K562 (cell line): ENCODE data around the gene MT1A. TPM values are rescaled to one million over a fixed set of nuclear protein-coding genes. Genes with fewer than 3 reads are reported as not detected.

Source experiments
- ATAC-seq: fragments of 200-7000 bp; cut with Tn5 transposase; 3 replicates; pipeline ENCODE4 v1.9.1; 2020; ENCODE audit warnings: moderate library complexity
- BruUV-seq: library from RNA; stranded (reverse); fragments of 400-500 nt; replicated peaks from 2 replicates; lab custom pipeline; 2021; lab: Mats Ljungman, UMichigan
- CTCF ChIA-PET: fragments of 300-600 bp; formaldehyde crosslinking; extraction: SDS; loops from one replicate; lab custom pipeline; 2021; ENCODE audit warnings: low intra/inter-chr PET ratio; lab: Yijun Ruan, JAX
- POLR2A ChIA-PET: fragments of 300-600, 350-650 bp; sonication (Branson Sonifier 250); formaldehyde crosslinking; extraction: SDS; loops from one replicate; lab custom pipeline; 2021; ENCODE audit warnings: antibody characterized with exemption, inconsistent platforms; lab: Yijun Ruan, JAX
- DNase-seq, 4 experiments: peaks; one replicate each; pipeline versions ENCODE4 v3.0.0 to v3.0.0-alpha.2; 2011 to 2018; ENCODE audit warnings: low spot score in 3 of 4, mixed read lengths in 3 of 4; ENCODE audit errors: extremely low read depth in 1 of 4
- FAIRE-seq: peaks from 2 replicates; lab custom pipeline; 2011; peaks lifted over from hg19 to GRCh38; lab: Jason Lieb, UNC
- H2AFZ ChIP-seq: 2 replicates; pipeline ENCODE4 v1.6.0; 2011; ENCODE audit warnings: low read depth, low read length, control low read depth, inconsistent platforms
- H3K27ac ChIP-seq: fragments of 200-600 bp; 3 replicates; pipeline ENCODE4 v1.8.0; 2011; ENCODE audit warnings: low read depth, mild to moderate bottlenecking, control low read depth, inconsistent platforms, low read length, moderate library complexity, mixed read lengths; ENCODE audit errors: extremely low read depth
- H3K27me3 ChIP-seq, 2 experiments: fragments of 300-600 bp in 1 of 2; 2 replicates in 1 of 2; 3 replicates in 1 of 2; pipeline versions ENCODE4 v1.6.0 to v1.8.0; 2011; ENCODE audit warnings: inconsistent platforms in 2 of 2, low read length in 2 of 2, mild to moderate bottlenecking in 1 of 2, mixed read lengths in 1 of 2, moderate library complexity in 1 of 2; ENCODE audit not compliant: control insufficient read depth in 2 of 2, insufficient read depth in 2 of 2
- H3K36me3 ChIP-seq: fragments of 300-600 bp; 3 replicates; pipeline ENCODE4 v1.8.0; 2011; ENCODE audit warnings: mild to moderate bottlenecking, low read length, inconsistent platforms; ENCODE audit not compliant: control insufficient read depth, insufficient read depth
- H3K4me1 ChIP-seq, 2 experiments: fragments of 200-600 bp in 1 of 2; replicated peaks in 1 of 2; 2 replicates in 1 of 2; 3 replicates in 1 of 2; pipeline versions ENCODE4 v1.5.1 to v1.8.0; 2011; ENCODE audit warnings: inconsistent platforms in 2 of 2, low read length in 2 of 2, mild to moderate bottlenecking in 1 of 2, mixed read lengths in 1 of 2, moderate library complexity in 1 of 2; ENCODE audit not compliant: control insufficient read depth in 2 of 2, insufficient read depth in 2 of 2
- H3K4me2 ChIP-seq: 2 replicates; pipeline ENCODE4 v1.6.1; 2011; ENCODE audit warnings: low read length, control low read depth, inconsistent platforms, mixed read lengths; ENCODE audit not compliant: insufficient read depth
- H3K4me3 ChIP-seq: fragments of 200-600 bp; sonication (generic), shearing (Covaris generic); 2 replicates; pipeline ENCODE4 v1.5.1; 2016; ENCODE audit warnings: control low read depth, inconsistent platforms
- H3K79me2 ChIP-seq: fragments of 200-600 bp; 3 replicates; pipeline ENCODE4 v1.8.0; 2011; ENCODE audit warnings: low read length, inconsistent platforms; ENCODE audit not compliant: control insufficient read depth, insufficient read depth
- H3K9ac ChIP-seq, 2 experiments: 2 replicates each; pipeline versions ENCODE4 v1.6.0 to v1.6.1; 2011; ENCODE audit warnings: low read depth in 2 of 2, low read length in 2 of 2, control low read depth in 1 of 2, inconsistent platforms in 1 of 2, mild to moderate bottlenecking in 1 of 2, mixed read lengths in 1 of 2; ENCODE audit not compliant: insufficient read depth in 1 of 2
- H3K9me1 ChIP-seq: one replicate; pipeline ENCODE4 v1.6.0; 2011; ENCODE audit warnings: inconsistent platforms, mild to moderate bottlenecking, low read length, moderate library complexity; ENCODE audit not compliant: control insufficient read depth, insufficient read depth
- H3K9me3 ChIP-seq: replicated peaks from 2 replicates; pipeline ENCODE4 v1.5.1; 2011; ENCODE audit warnings: low read depth, low read length, inconsistent platforms; ENCODE audit not compliant: control insufficient read depth, insufficient read depth
- H4K20me1 ChIP-seq: replicated peaks from 2 replicates; pipeline ENCODE4 v1.6.1; 2011; ENCODE audit warnings: low read length, inconsistent platforms, mixed read lengths; ENCODE audit not compliant: control insufficient read depth, insufficient read depth
- BRCA1 ChIP-seq, 2 experiments: fragments of 450-650 bp in 1 of 2; sonication (generic) in 1 of 2; formaldehyde crosslinking in 1 of 2; IDR thresholded peaks; 2 replicates each; pipeline versions ENCODE4 v1.5.0 to v1.6.1; 2017 to 2020; ENCODE audit warnings: mild to moderate bottlenecking in 1 of 2, missing genetic modification reagents in 1 of 2
- GATA2 ChIP-seq: sonication (generic); formaldehyde crosslinking; IDR thresholded peaks from 2 replicates; pipeline ENCODE4 v1.4.0; 2020; ENCODE audit warnings: mild to moderate bottlenecking, missing genetic modification reagents
- MYNN ChIP-seq, 2 experiments: sonication (generic); formaldehyde crosslinking in 1 of 2; IDR thresholded peaks; 2 replicates each; pipeline versions ENCODE4 v1.5.0 to v1.6.1; 2016 to 2020; ENCODE audit warnings: antibody characterized with exemption in 1 of 2, missing genetic modification reagents in 1 of 2
- SPI1 ChIP-seq: IDR thresholded peaks from 2 replicates; pipeline ENCODE4 v1.6.1; 2011; ENCODE audit warnings: low read depth, low read length, control low read depth, borderline replicate concordance
- SRSF9 ChIP-seq: fragments of 200-400 bp; formaldehyde crosslinking; IDR thresholded peaks from 2 replicates; pipeline ENCODE4 v1.6.1; 2017; ENCODE audit warnings: low read depth, low read length, borderline replicate concordance
- THRA ChIP-seq: fragments of 450-650 bp; IDR thresholded peaks from 2 replicates; pipeline ENCODE4 v1.6.1; 2017; ENCODE audit warnings: mild to moderate bottlenecking, moderate library complexity
- ZFP36 ChIP-seq: fragments of 150-350 bp; IDR thresholded peaks from 2 replicates; pipeline ENCODE4 v1.6.1; 2018; ENCODE audit warnings: low read length, low read depth; ENCODE audit not compliant: partially characterized antibody
- WGBS: fragments of 100-300 bp; shearing (Covaris generic); methylation state at CpG from one replicate; pipeline ENCODE4 v1.1.6; 2016; ENCODE audit warnings: low coverage, mixed read lengths; ENCODE audit not compliant: insufficient coverage; ENCODE audit errors: missing lambda C conversion rate; 5-methylcytosine and 5-hydroxymethylcytosine counted together
- in situ Hi-C: fragments of 300-500 bp; cut with MboI; formaldehyde crosslinking; loops from 4 replicates; pipeline ENCODE4 v1.15.0; 2018; ENCODE audit warnings: inconsistent platforms, mixed read lengths
- intact Hi-C: fragments of 100-400 bp; cut with micrococcal nuclease; formaldehyde crosslinking; loops from 2 replicates; pipeline ENCODE4 v1.14.2; 2022
- polyA plus RNA-seq, 8 experiments: library from polyadenylated mRNA; depleted of rRNA in 4 of 8; stranded (reverse) in 5 of 8; unstranded in 3 of 8; fragments of >200 nt; fragmentation: Nextera tagmentation in 2 of 8; fragmentation: Illumina TruSeq in 1 of 8; extraction: Ambion mirVana in 2 of 8; extraction: Trizol in 1 of 8; gene quantifications; 2 replicates each; pipeline versions ENCODE4 v1.2.1 to v1.2.3, GENCODE V29; 2011 to 2014; ENCODE audit warnings: inconsistent platforms in 1 of 8, missing spikeins in 1 of 8
- total RNA-seq, 7 experiments: library from RNA; depleted of rRNA in 6 of 7; stranded (reverse); fragments of >200 nt in 6 of 7; fragmentation: Illumina TruSeq in 2 of 7; extraction: Trizol in 2 of 7; gene quantifications; 2 replicates each; pipeline versions ENCODE4 v1.2.1 to v1.2.3, GENCODE V29; 2011 to 2021; ENCODE audit warnings: low replicate concordance in 1 of 7

Gene MT1A
- total and polyA plus RNA-seq, 9 of the 15 experiments (the other 6 are each of a cell fraction or from before 2014, with no cell fraction given), result 0.23 TPM; not detected in 8

- BruUV-seq, result no TSS peak
- no peaks in the 10 kb centered on the region for H3K79me2 ChIP-seq
- no peaks in the 10 kb centered on the region for H3K9me3 ChIP-seq
- no peak overlapping the region for H2AFZ ChIP-seq
- intact Hi-C loops (no loop called here), in situ Hi-C loops (no loop called here)
- no peak overlapping the region for H3K4me2 ChIP-seq
- DNase-seq (no peak), FAIRE-seq (no peak), ATAC-seq (no peak)
- H4K20me1 ChIP-seq, result 0 out of 2 replicates have a peak, but pooled peaks cover 3% of the 10 kb centered on the region
- CTCF ChIA-PET, result no interaction called here
- H3K27me3 ChIP-seq, result peaks cover 41 to 70% of the 10 kb centered on the region in 2 experiments; a peak in 4 of 5 replicates
- POLR2A ChIA-PET, result no interaction called here
- no peak overlapping the region for H3K9ac ChIP-seq
- H3K4me1 ChIP-seq, result peaks cover 0 to 14% of the 10 kb centered on the region in 2 experiments; a peak in 2 of 5 replicates
- H3K36me3 ChIP-seq, result no peaks in the 10 kb centered on the region
- no peaks in the 10 kb centered on the region for H3K9me1 ChIP-seq
- WGBS, result 6% methylated on average over 3 of the region's 3 CpGs
- no peak overlapping the region for H3K4me3 ChIP-seq
- no peak overlapping the region for H3K27ac ChIP-seq
- TF ChIP-seq ZFP36 (peak; percentile 32), MYNN (IDR thresholded peaks at IDR 0.05) (no peak), MYNN (CRISPR knock-in tag; IDR thresholded peaks at IDR 0.05) (no peak), GATA2 (no peak), THRA (no peak), SRSF9 (no peak), BRCA1 (IDR thresholded peaks at IDR 0.05) (no peak), BRCA1 (CRISPR knock-in tag; IDR thresholded peaks at IDR 0.05) (no peak), SPI1 (peak; percentile 33; the same call in 1 of the 2 replicates)
Measured at GRCh38 chr16:56629531-56629930, 8.9 kb upstream of the MT1A start.
